D341Med (cell line): ENCODE data around the gene MTX1.
A peak's percentile ranks its signal among the peaks of the same experiment; 100 is the strongest.
"Not testable (repeated sequence)": the region's sequence is repeated elsewhere in the genome, so short reads cannot be mapped to it uniquely, and the experiment has no call there.

Experiments
- DNase-seq: peaks from one replicate; pipeline ENCODE4 v3.0.0; 2012; ENCODE audit warnings: low spot score

The MTX1 gene

DNA sequence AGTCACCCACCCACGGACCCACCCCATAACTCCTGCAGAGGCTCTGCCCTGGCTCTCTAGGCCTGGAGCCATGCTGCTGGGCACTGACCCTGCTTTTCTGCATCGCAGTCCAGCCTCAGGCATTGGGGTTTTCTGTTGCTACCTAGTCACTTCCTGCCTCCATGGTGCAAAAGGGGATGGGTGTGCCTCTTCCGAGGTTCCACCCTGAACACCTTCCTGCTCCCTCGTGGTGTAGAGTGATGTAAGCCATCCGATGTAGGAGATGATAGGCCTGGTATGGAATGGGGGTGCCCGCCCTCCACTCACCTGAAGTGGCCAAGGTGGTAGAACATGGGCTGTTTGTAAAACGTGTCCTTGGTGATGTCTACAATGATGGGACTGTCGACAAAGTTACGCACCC, 26.9 kb downstream of the MTX1 start:
- DNase-seq, result not testable (repeated sequence)

DNA sequence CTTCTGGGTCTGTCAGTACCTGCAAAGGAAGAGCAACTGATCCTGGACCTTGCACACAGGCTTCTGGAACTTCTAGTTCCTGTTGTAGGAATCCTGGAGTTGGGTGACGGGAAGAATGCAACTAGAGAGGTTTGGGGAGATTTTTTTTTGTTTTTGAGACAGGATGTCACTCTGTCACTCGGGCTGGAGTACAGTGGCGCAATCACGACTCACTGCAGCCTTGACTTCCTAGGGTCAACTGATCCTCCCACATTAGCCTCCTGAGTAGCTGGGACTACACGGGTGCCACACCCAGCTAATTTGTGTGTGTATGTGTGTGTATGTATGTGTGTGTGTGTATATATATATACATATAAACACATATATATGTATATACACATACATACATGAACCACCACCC, 28.0 kb downstream of the MTX1 start:
- DNase-seq, result no peak

DNA sequence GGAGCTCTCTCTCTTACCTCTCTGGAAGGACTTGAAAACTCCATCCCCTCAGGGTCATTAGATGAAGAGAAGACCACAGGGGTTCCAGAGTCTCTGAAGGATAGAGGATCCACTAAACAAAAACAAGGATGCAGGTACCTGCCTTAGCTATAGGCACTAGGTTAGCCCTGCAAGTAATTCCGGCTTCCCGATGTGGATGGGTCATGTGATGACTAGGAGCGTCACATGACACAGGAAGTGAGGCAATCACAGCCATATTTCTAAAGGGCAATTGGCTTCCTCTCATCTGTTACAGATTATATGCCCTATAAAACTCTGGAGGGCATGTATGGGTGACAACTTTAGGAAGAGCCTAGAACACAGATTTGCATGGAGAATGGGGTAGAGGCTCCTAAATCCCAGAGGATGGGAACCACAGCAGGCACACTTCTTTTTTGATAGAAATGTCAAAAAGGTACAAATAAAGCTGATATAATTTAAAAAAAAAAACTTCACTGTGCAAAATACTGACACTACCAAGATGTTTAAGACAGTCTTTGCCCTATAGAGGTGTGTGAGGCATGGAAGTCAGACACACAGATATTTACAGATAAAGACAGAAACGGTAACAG, 32.7 kb downstream of the MTX1 start:
- peak; percentile 83 for DNase-seq

DNA sequence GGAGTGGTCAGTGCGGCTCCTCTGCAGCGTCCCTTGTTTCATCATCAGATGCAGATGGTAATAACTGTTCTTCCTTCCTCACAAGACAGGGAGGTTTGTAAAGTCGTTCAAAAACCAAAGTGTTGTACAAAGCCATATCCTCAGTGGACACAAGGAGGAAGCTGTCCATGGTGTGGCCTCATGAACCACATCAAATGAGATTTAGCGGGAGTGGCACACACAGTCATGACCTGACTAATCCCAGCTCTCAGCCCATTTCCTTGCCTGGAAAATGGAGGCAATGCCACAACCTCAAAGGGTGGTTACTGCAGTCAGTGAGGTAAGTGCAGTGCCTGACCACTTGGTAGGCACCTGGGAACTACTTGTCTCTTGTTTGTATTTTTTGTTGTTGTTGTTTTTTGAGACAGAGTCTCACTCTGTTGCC, 33.4 kb downstream of the MTX1 start:
- no peak for DNase-seq

DNA sequence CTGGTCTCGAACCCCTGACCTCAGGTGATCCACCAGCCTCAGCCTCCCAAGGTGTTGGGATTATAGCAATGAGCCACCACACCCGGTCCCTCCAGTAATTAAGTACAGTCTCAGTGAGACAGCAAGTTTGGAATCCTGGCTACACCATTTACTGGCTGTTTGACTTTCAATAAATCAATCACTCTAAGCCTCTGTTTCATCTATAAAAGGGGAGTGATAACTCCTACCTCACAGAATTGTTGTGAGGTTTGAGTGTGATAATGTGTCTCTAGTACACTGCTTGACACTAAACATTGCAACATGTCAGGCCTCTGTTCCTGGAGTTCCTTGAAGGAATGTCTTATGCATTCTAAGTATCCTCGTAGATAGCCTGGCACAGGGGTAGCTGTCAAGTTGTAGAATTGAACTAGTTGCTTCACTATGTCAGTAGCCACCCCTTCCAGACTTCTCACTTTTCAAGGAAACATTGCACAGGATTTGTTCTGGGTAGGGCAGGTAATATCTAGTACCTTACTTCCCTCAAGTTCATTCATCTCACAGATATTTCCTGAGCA, 34.4 kb downstream of the MTX1 start:
- DNase-seq, result no peak

DNA sequence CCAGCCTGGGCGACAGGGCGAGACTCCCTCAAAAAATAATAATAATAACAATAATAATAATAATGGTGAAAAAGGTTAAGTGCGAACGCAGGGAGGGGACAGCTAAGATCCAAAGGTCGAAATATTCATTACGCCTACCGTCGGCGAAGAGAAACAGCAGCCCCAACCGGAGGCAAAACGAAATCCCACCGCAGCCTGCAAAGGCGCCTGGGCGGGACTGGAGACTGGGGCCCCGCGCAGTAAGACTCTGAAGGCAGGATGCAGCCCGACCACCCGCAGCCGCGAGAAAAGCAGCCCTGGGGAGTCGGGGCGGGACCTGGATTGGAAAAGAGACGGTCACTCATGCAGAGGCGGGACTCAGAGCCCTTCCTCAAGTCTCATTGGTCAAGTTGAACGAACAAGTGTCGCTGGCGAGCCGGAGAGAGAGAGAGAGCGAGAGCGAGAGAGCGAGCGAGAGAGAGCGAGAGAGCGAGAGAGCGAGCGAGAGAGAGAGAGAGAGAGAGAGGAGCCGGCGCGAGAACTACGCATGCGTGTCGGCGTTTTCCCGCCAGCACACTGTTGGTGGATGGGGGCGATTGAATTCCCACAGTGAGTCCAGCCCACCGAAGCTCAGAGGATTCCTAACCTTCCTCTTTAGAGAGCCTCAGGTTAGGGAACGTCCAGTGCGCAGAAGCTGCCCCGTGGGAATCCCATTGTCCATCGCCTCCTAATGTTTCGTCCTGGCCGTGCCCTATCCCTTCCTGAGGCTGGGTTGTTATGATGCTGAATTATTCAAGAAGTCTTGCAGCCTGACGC, 36.1 kb downstream of the MTX1 start:
- peak; percentile 97 for DNase-seq

DNA sequence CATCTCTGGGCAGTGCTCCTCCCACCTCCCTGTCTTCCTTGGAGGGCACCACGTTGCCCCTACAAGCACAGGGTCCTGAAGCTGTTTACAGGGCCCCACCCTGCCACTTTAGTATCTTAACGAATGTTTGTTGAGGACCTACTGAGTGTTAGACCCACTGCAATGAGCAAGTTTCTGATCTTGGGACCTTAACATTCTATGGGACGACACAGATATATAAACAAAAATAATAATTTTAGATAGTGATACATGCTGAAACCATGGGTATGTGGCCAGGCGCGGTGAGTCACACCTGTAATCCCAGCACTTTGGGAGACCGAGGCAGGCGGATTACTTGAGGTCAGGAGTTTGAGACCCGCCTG, 36.6 kb downstream of the MTX1 start:
- no peak for DNase-seq

DNA sequence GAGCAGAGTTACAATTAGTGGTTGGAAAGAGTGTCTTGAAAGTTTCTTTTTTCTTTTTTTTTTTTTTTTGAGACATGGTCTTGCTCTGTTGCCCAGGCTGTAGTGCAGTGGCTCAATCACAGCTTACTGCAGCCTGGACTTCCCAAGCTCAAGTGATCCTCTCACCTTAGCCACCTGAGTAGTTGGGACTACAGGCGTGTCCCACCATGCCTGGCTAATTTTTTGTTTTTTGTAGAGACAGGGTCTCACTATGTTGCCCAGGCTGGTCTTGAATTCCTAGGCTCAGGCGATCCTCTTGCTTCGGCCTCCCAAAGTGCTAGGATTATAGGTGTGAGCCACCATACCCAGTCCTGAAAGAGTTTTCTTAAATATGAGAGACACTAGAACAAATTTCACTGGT, 38.3 kb downstream of the MTX1 start:
- DNase-seq, result not testable (repeated sequence)

DNA sequence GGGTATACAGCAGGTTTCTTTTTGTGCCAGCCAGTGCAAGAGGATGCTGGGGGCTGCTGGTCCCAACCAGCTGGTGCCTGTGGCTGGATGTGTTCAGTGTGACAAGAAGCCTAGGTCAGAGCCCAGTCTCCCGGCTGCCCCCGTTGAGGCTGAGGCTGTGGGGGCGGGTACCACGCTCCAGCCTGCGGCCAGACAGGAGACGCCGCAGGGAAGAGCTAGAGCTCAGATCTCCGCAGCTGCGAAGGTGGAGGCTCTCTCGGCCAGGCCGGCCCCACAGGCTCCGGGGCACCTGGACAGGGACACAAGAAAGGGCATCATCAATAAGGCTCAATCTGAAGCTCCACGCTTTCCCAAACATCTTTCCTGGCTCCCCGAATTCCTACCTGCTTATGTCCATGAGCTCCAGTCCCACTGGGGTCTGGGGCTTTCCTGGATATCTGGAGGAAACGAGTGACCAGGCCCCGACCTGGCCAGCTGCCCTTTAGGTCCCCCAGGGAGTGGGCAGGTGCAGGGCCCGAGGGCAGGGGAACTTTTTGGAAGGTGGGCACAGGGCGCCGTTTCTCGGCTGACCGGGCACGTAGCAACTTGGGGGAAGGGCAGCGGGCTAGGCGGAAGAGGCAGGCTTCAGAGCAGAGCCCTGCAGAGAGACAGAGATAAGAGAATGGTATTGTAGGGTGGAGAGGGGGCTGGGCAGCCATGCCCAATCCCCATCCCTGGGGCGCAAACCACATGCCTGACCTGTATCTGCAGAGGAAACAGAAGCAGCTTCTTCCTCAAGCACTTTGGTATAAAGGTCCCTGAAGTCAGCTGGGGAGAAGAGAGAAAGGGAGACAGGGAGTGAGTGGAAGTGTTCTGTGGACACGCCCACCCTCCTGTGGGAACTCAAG, 39.4 kb downstream of the MTX1 start:
- DNase-seq, result no peak

DNA sequence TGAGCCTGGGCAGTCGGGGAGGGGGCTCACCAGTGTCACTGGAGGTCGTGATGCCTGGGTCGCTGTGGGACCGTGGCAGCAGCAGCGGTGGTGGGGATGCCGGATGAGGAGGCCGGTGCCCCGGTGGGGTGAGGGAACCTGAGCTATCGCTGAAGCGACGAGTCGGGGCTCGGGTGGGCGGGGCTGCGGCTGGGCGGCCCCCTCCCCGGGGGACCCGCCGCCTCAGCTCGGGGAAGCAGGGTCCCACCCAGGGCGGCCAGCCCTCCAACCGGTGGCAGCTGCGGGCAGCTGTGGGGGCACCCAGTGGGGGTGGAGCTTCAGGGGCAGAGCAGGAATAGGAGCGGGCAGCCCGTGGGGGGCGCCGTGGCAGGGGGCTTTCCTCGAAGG, 41.7 kb downstream of the MTX1 start:
- DNase-seq, result no peak

DNA sequence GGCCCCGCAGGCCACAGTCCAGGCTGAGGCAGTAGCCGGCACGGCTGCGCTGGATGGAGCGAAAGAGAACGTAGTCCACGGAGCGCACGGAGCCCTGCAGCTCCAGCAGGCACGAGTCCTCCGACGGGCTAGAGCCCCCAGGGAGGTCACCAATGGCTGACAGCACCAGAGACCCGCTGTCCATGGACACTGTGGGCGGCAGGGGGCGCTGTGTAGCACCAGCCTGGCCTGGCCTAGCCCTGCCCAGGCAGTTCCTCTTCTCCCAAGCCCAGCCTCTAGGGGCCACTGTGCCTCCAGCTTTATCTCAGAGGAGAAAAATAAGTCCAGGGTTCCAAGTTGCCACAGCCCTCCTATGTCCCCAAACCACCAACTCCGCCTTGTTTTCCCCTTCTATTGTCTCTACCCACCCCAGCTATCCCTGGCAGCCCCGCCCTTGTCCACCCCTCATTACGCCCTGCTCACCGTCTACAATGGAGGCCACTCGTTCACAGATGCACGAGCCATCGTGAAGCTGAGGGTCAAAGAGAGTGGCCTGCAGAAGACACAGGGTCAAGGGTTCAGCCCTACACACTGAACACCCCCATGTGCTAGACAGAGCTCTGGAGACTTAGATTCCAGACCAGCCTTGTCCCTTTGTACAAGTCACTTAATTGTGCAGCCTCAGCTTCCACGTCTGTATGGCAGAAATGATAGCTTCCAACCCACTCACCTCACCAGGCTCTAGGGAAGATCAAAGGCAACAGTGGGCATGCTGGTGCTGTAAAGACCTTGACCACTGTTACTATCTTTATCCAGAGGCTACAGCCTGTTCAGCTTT, 42.3 kb downstream of the MTX1 start:
- DNase-seq, result peak; percentile 97

DNA sequence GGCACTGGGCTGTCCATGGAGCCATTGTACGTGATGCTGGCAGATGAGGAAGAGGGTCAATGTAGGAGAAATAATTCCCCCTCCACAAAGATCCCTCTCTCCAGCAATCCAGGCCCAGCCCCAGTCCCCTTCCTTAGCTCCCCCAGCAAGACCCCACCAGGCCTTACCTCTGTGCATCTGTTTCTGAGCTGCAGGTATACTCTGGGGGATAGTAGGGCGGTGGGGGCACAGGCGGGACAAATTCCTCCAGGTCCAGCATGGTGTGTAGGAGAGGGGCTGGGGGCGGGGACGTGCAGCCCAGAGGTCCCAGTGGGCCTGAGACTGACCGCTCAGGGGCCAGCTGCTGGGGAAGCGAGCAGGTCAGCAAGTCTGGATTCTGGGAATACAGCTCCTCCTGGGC, 43.1 kb downstream of the MTX1 start:
- DNase-seq, result no peak

DNA sequence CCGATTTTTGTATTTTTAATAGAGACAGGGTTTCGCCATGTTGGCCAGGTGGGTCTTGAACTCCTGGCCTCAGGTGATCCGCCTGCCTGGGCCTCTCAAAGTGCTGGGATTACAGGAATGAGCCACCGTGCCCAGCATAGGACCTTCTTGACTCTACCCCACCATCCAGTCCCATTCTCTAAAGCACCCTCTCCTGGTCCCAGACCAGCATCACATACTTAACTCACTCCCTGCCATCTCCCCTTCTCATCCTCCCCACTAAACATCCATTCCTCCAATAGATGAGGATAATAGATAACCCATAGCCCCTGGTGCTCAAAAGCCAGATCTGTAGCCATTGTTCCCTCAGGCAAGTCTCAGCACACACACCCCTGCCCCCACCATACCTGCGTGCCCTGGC, 44.7 kb downstream of the MTX1 start:
- no peak for DNase-seq

DNA sequence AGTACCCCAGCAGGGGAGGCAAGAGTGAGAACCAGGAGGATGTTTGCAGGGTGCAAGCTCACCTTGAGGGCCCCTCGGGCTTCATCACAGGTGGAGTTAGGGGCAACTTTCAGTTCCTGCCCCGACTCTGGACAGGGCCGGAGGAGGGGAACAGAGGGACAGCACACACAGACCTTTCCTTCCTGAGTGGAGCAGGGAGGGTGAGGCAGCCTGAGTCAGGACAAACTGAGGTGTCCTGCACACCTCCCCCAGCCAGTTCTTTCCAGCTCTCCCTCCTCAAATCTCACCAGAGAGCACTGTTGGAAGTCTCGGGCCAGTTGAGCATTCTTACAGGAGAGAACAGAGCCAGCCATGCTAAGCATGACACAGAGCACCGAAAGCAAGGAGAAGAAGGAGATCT, 45.3 kb downstream of the MTX1 start:
- no peak for DNase-seq

DNA sequence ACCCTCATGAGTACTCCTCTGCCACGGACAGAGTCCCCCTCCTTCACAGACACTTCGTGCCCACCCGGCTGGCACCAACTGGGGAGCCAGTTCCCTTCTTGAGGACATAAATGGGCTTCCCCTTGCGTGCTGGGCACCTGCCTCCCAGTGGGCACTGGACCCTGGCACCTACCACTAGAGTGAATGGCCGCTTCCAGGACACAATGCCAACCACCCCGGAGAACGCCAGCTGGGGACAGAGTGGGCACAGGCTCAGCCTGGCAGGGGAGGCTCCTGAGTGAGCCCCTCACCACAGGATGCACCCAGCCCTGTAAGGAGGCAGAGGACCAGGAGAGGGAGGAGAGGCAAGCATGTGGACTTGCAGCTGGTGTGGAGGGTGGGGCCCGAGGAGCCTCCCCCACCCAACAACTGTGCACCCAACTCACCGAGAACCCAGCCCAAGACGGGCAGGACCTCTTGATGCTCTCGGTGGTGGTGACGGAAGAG, 45.8 kb downstream of the MTX1 start:
- no peak for DNase-seq

DNA sequence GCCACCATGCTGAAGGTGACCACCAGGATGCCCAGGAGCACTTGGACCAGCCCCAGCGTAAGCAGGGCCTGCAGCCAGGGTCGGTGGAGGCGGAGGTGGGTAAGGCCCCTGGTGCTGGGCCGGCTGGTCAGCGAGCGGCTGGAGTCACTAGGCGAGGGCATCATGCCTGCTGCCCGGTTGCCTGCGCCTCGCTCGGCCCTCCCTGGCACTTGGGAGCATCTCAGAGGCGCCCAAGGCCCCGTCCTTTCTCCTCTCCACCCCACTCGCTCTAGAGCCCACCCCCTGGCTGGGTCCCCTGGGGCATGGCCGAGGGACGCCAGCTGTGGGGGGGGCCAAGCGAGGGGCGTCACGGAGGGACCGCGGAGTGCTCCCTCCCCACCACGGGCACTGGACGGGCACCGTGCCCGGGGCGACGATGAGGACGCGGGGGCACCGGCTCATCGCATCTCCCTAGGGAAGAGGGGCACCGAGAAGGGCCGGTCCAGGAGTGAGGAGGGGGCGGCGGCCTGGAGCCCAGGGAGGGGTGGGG, 46.3 kb downstream of the MTX1 start:
- peak; percentile 77 for DNase-seq

DNA sequence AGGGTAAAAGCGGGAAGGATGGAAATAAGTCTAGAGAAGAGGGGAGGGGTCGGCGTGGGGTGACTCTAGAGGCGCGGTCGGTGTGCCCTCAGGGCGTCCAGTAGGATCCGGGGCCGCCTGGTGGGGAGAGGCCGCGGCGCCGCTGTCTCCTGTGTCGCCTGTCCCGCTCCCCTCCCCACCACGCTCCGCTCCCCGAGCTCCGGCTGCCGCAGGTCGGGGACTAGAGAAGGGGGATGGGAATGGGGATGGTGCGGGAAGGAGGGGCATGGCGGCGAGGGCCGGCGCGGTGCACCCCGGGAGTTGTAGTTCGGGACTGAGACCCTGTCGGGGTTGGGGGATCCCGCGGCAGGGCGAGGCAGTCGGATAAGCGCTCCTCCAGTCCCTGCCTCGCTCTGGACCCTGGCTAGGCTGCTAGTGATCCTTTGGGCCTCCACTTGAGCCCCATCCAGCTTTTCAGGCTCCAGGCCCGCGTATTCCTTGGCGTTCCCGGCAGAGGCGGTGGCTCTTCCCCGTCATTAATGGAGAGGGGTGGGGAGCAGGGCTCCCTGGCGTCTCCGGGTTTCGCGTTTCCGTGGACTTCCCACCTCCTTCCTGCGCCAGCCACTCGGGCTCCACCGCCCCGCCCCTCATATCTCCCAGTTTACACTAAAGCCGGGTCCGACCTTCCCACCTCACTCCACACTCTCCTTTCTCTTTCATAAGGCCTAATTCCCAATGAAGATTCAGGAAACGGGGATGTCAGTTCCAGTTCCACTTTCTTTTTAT, 46.9 kb downstream of the MTX1 start, which contains the start of gene ENTREP3:
ENTREP3 (minus strand) TSS at position 241 of the 765 bp plus-strand sequence. CDS start 606 bp downstream, outside the sequence.
- peak; percentile 97 for DNase-seq

DNA sequence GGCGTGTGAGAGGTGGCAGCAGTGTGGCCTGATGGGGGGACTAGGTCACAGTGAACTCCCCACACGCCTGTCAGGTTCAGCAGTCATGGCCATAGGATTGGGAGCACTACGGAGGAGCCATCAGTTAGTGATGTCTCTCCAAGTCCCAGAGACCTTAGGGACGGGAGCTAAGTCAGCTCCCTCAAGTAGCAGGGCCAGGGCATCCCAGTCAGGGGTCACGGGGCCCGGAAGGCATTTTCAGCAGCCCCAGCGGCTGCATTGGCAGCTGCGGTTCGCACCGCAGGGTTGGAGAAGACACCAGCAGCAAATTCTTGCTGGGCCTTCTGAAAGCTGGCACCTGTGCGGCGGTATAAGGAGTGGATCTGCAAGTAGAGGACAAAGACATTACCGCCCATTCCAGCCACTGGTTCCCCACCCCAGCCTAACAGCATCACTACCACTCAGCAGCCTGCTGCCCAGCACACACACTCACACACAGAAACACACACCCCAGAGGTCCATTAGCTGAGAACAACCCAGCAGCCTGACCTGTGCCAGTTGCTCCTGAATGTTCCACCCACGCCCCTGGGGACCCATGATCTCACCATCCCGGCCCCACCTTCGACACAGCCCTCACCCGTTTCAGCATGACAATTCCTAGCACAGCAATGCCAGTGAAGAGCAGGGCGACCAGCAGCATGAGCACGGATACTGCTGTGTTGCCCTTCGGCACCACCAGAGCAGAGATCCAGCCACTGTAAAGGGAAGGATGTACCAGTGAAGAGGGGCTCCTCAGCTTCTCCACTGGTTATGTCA, 47.8 kb downstream of the MTX1 start:
- DNase-seq, result no peak

DNA sequence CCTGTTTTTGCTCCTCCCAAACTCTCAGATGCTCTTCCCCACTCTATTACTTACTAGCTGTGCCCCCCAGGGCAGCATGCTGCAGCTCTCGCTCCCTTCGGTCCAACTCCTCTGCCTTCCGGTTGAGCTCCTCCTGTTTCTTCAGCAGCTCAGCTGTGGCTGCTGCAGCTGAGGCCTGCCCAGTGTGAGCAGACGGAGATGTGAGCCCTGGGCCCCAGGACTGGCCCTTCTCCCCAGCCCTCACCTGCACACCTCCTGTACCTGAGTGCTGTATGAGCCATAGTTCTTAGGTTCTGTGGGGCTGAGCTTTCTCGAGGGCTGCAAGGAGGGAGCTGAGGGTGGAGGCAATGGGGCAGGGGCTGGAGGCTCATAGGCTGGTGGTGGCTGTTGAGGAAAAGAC, 51.8 kb downstream of the MTX1 start:
- DNase-seq, result no peak

DNA sequence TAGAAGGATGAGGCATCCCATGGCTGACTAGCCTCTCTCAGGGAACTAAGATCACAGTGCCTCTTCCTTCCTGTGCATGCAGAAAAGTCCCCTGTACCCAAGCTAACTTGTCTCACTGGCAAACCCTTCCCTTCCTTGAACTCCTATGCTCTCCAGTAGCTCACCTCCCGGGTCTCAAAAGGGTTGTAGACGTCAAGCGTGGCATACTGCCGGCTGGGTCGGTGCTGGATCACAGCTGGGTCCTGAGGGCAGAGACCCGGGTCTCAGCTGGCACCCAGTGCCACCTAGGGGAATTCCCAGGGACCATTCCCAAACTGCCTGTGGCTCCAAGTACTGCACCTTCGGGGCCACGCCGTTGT, 53.0 kb downstream of the MTX1 start:
- DNase-seq, result peak; percentile 59
